GM13976 (cell line): ENCODE measurements around the gene TP63.

ENCODE experiments used
- DNase-seq: peaks from one replicate; pipeline ENCODE4 v3.0.0; 2012; ENCODE audit warnings: low spot score
- in situ Hi-C: fragments of 300-500 bp; cut with MboI; formaldehyde crosslinking; loops from one replicate; pipeline ENCODE4 v1.12.0; 2022; ENCODE audit warnings: low sequenced_read_pairs, mixed read lengths, inconsistent platforms; ENCODE audit not compliant: unreplicated experiment
- TF ChIP-seq, protein P1 (sequence below): IDR thresholded peaks from 2 replicates; pipeline ENCODE4 v1.5.1; 2012; ENCODE audit warnings: borderline replicate concordance, mild to moderate bottlenecking; ENCODE audit not compliant: insufficient read depth; ENCODE audit errors: extremely low read depth, missing control alignments, control extremely low read depth

TP63 gene

DNA sequence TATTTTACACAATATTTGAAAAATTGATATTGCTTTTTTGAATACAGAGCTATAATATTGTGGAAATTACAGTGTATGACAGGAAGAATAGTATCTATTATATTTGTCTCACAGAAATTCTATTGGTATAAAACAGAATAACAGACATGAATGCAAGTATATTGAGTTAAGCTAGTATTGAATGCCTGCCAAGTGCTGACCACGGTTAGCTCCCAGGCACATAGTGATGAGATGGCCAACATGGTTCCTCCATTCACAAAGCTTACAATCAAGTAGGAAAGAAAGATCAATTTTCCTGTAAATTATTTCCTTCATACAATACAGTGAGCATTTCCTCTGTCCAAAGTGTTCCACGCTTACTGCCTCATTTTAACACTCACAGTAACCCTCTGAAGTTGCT is 67.6 kb downstream of the TP63 start:
- in situ Hi-C loops, result no loop called here
- no peak for DNase-seq
- TF ChIP-seq, protein P1, sequence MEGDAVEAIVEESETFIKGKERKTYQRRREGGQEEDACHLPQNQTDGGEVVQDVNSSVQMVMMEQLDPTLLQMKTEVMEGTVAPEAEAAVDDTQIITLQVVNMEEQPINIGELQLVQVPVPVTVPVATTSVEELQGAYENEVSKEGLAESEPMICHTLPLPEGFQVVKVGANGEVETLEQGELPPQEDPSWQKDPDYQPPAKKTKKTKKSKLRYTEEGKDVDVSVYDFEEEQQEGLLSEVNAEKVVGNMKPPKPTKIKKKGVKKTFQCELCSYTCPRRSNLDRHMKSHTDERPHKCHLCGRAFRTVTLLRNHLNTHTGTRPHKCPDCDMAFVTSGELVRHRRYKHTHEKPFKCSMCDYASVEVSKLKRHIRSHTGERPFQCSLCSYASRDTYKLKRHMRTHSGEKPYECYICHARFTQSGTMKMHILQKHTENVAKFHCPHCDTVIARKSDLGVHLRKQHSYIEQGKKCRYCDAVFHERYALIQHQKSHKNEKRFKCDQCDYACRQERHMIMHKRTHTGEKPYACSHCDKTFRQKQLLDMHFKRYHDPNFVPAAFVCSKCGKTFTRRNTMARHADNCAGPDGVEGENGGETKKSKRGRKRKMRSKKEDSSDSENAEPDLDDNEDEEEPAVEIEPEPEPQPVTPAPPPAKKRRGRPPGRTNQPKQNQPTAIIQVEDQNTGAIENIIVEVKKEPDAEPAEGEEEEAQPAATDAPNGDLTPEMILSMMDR, result no peak

DNA sequence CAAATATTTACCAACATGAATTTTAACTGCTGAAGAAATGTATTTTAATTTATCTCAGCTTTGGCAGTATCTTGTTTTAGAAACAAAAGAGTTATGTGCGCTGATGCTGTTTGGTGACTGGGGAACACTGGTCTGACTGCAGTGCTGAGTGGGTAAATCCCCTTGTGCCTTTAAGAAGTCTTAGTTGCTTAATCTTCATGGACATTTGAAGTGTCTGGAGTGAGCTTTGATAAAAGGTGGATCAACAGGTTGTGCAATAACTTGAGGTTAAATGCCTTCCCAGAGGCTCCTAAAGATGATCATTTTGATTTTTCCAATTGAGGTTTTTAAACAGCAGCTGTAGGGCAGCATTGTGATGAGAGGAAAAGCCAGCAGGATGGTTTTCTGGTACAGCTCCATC is 68.7 kb downstream of the TP63 start:
- TF ChIP-seq, protein P1, result no peak
- no peak for DNase-seq
- in situ Hi-C loops, result no loop called here

DNA sequence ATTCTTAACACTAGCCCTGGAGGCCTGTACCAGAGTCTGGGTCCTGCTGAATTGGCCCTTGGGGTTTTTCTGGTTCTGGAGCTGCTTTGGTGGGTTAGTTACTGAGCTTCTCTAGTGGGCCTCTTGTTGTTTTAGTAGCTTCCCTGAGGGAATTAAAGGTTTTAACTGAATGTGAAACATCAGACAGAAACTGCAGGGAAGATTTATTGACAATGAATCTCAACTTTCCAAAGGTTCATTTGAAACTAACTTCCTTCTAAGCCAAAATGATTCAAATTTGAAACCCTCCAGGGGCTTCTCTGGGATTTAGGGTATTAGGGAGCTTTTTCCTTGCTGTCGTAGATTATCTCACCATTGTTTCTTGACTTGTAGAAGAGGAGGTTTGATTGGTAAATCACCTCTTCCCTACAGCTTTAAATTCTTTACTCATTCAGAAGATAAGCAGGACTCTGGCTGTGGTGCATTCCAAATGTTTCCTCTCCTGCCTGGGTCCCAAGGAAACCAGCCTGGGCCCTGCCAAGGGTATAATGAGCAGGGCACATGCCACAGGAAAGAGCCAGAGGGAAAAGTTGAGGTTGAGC is 71.0 kb downstream of the TP63 start:
- in situ Hi-C loops, result no loop called here
- TF ChIP-seq, protein P1, result no peak
- DNase-seq, result no peak

DNA sequence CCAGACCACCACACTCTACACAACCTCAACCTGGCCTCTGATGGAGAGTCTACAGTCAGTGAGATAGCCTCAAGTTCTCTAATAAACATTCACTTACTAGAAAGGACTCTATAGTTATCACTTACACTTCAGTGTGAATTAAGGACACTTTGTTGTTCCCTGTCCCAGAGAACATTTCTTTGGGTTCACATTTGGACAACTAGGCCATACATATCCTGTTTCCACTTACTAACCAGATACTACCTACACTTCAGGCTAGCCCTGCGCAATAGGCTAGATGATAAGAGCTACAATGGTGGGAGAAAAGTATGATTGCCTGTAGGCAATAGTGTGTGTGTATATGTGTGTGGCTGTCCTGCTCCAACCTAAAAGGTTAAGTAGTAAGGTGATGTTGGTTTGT is 72.7 kb downstream of the TP63 start:
- in situ Hi-C loops, result no loop called here
- TF ChIP-seq, protein P1, result no peak
- no peak for DNase-seq

DNA sequence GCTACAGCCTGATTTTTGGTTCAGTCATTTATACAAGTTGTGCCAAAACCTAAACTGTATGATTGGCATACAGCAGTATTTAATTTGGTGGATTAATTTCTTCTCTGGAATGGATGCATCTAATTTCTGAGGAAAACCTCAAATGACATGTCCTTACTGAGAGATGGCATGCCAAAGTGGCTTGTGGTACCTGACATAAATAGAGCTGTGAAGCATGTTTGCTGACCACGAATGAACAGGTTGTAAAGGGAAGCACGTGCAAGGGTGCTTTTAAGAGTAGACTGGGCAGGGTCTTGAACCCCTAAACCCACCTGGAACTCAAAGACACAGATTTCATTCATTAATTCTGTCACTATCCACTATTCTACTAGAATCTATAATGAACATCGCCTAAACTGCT is 77.2 kb downstream of the TP63 start:
- TF ChIP-seq, protein P1, result no peak
- no peak for DNase-seq
- in situ Hi-C loops, result no loop called here

DNA sequence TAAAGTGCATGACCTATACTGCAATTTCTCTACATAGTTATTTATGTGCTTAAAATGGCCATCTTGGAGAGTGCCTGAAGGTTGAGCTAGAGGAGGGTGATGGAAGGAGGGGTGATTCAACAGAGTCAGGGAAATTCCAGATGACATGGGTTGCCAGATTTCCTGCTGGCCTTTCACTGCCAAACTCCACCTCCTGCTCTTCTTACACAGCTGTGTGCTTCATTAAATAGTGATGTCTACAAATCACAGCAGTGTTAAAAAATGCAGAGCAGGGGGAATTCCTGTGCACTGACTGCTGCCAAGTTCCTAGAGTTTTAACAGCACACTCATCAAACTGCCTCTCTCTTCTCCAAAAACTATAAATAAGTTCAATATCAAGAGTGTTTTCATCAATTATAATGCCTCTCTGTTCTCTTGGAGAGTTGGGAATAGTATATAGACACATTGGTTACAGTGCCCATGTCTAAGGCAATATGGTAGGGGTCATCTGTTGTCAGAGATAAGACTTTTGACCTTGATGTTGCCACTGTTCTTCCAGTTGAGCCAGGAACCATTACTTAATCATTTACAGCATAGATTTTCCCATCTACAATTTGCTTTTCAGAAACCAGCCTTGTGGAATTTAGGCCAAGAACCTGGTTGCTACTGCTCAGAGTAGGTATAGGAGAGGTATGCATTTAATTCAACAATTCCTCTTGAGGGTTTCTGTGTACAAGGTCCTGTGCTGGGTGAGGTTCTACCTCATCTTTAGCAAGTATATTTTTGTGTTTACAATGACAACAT is 79.6 kb downstream of the TP63 start:
- in situ Hi-C loops, result no loop called here
- peak; percentile 19 for DNase-seq
- TF ChIP-seq, protein P1, result no peak
